GM12878 (cell line): ENCODE measurements around the gene TFF2. TPM values are rescaled to one million over a fixed set of nuclear protein-coding genes. Genes with fewer than 3 reads are reported as not detected.

Experiments used
- ATAC-seq: fragments of 200-7000 bp; cut with Tn5 transposase; 3 replicates; pipeline ENCODE4 v1.9.1; 2020; ENCODE audit warnings: mild to moderate bottlenecking, moderate library complexity
- BruUV-seq: library from RNA; stranded (reverse); fragments of 400-500 nt; replicated peaks from 2 replicates; lab custom pipeline; 2021; lab: Mats Ljungman, UMichigan
- CTCF ChIA-PET: fragments of 300-600 bp; sonication (Branson Sonifier 250); formaldehyde crosslinking; extraction: SDS; loops from one replicate; lab custom pipeline; 2021; ENCODE audit warnings: inconsistent platforms; lab: Yijun Ruan, JAX
- POLR2A ChIA-PET: fragments of 350-600 bp; formaldehyde crosslinking; extraction: SDS; loops from one replicate; lab custom pipeline; 2021; ENCODE audit warnings: inconsistent platforms; lab: Charles Lee
- RAD21 ChIA-PET: fragments of 300-600 bp; sonication (Branson Sonifier 250); formaldehyde crosslinking; loops from one replicate; lab custom pipeline; 2023; ENCODE audit warnings: antibody characterized with exemption; ENCODE audit not compliant: unreplicated experiment; lab: Charles Lee
- SMC1A ChIA-PET: fragments of 300-600 bp; sonication (Branson Sonifier 250); formaldehyde crosslinking; loops from one replicate; lab custom pipeline; 2023; ENCODE audit not compliant: unreplicated experiment, uncharacterized antibody; lab: Charles Lee
- DNase-seq: peaks from one replicate; pipeline ENCODE4 v3.0.0-alpha.2; 2011; ENCODE audit warnings: low read depth, low spot score
- FAIRE-seq: peaks from 3 replicates; lab custom pipeline; 2011; peaks lifted over from hg19 to GRCh38; lab: Jason Lieb, UNC
- H2AFZ ChIP-seq: 2 replicates; pipeline ENCODE4 v1.6.0; 2011; ENCODE audit warnings: low read depth, low read length, control low read depth; ENCODE audit not compliant: control insufficient read depth
- H3K27ac ChIP-seq: 2 replicates; pipeline ENCODE4 v1.5.1; 2011; ENCODE audit warnings: control low read depth; ENCODE audit not compliant: control insufficient read depth, insufficient read depth
- H3K27me3 ChIP-seq, 2 experiments: replicated peaks in 1 of 2; 2 replicates each; pipeline versions ENCODE4 v1.6.0 to v1.6.1; 2011; ENCODE audit warnings: low read length in 1 of 2; ENCODE audit not compliant: control insufficient read depth in 2 of 2, insufficient read depth in 2 of 2
- H3K36me3 ChIP-seq, 2 experiments: 2 replicates each; pipeline ENCODE4 v1.5.1; 2011; ENCODE audit warnings: low read length in 1 of 2; ENCODE audit not compliant: control insufficient read depth in 2 of 2, insufficient read depth in 2 of 2
- H3K4me1 ChIP-seq: 2 replicates; pipeline ENCODE4 v1.6.1; 2011; ENCODE audit warnings: mild to moderate bottlenecking, low read length, moderate library complexity, mixed read lengths; ENCODE audit not compliant: control insufficient read depth, insufficient read depth
- H3K4me2 ChIP-seq: 2 replicates; pipeline ENCODE4 v1.6.0; 2011; ENCODE audit warnings: control low read depth; ENCODE audit not compliant: control insufficient read depth, insufficient read depth
- H3K4me3 ChIP-seq: fragments of 200-600 bp; sonication (generic); 2 replicates; pipeline ENCODE4 v1.5.1; 2016
- H3K79me2 ChIP-seq: 2 replicates; pipeline ENCODE4 v1.6.0; 2011; ENCODE audit warnings: low read length; ENCODE audit not compliant: control insufficient read depth, insufficient read depth
- H3K9ac ChIP-seq: 2 replicates; pipeline ENCODE4 v1.8.0; 2011; ENCODE audit warnings: low read length, control low read depth, mixed read lengths; ENCODE audit not compliant: control insufficient read depth, insufficient read depth
- H3K9me3 ChIP-seq: replicated peaks from 3 replicates; pipeline ENCODE4 v1.5.1; 2011; ENCODE audit warnings: mild to moderate bottlenecking, low read length; ENCODE audit not compliant: control insufficient read depth, insufficient read depth
- H4K20me1 ChIP-seq: 2 replicates; pipeline ENCODE4 v1.6.0; 2011; ENCODE audit not compliant: control insufficient read depth, insufficient read depth
- CBFB ChIP-seq: IDR thresholded peaks from 2 replicates; pipeline ENCODE4 v1.6.1; 2016; ENCODE audit warnings: antibody characterized with exemption, low read depth
- CREB1 ChIP-seq: IDR thresholded peaks from 2 replicates; pipeline ENCODE4 v1.6.1; 2012; ENCODE audit warnings: low read depth, mild to moderate bottlenecking, inconsistent platforms
- EED ChIP-seq: sonication (generic); IDR thresholded peaks from 2 replicates; pipeline ENCODE4 v1.6.1; 2016; ENCODE audit warnings: antibody characterized with exemption, low read depth
- GABPA ChIP-seq: IDR thresholded peaks from 2 replicates; pipeline ENCODE4 v1.6.1; 2014; ENCODE audit warnings: antibody characterized with exemption, low read depth, mild to moderate bottlenecking, inconsistent platforms
- HDAC2 ChIP-seq: fragments of 200-600 bp; sonication (generic); IDR thresholded peaks from 2 replicates; pipeline ENCODE4 v1.6.1; 2017
- JUNB ChIP-seq: IDR thresholded peaks from 2 replicates; pipeline ENCODE4 v1.6.1; 2016; ENCODE audit warnings: antibody characterized with exemption, mild to moderate bottlenecking
- MTA2 ChIP-seq: fragments of 450-650 bp; IDR thresholded peaks from 2 replicates; pipeline ENCODE4 v1.6.1; 2016; ENCODE audit warnings: low read depth, mild to moderate bottlenecking, moderate library complexity
- NFIC ChIP-seq: IDR thresholded peaks from 2 replicates; pipeline ENCODE4 v1.6.1; 2012; ENCODE audit warnings: low read depth, mild to moderate bottlenecking, inconsistent platforms, low read length, moderate library complexity
- SUPT20H ChIP-seq: IDR thresholded peaks from 2 replicates; pipeline ENCODE4 v1.6.1; 2011; ENCODE audit warnings: low read depth, mild to moderate bottlenecking, low read length, moderate library complexity, borderline replicate concordance; ENCODE audit not compliant: control insufficient read depth
- ZBED1 ChIP-seq: IDR thresholded peaks from 2 replicates; pipeline ENCODE4 v1.6.1; 2016; ENCODE audit warnings: borderline replicate concordance
- ZNF24 ChIP-seq: fragments of 450-650 bp; IDR thresholded peaks from 2 replicates; pipeline ENCODE4 v1.6.1; 2017; ENCODE audit warnings: antibody characterized with exemption, mild to moderate bottlenecking
- WGBS: methylation state at CpG from one replicate; pipeline ENCODE4 v1.1.6; 2016; ENCODE audit warnings: low lambda C conversion rate; ENCODE audit not compliant: insufficient replicate concordance, insufficient coverage; ENCODE audit errors: missing lambda C conversion rate; 5-methylcytosine and 5-hydroxymethylcytosine counted together
- in situ Hi-C: fragments of 300-500 bp; cut with MboI; formaldehyde crosslinking; loops from 9 replicates; pipeline ENCODE4 v1.14.3; 2018; ENCODE audit warnings: mixed read lengths
- intact Hi-C: fragments of 100-400 bp; cut with micrococcal nuclease; formaldehyde crosslinking; loops from one replicate; pipeline ENCODE4 v1.14.2; 2022; ENCODE audit not compliant: unreplicated experiment
- polyA plus RNA-seq, 11 experiments: library from polyadenylated mRNA; depleted of rRNA in 4 of 11; unstranded in 6 of 11; stranded (reverse) in 5 of 11; fragments of >200 nt; fragmentation: Nextera tagmentation in 4 of 11; fragmentation: Illumina TruSeq in 1 of 11; extraction: Ambion mirVana in 4 of 11; extraction: Trizol in 1 of 11; gene quantifications; 1 replicate in 1 of 11; 2 replicates in 10 of 11; pipeline versions ENCODE4 v1.2.1 to v1.2.3, GENCODE V29; 2011 to 2016; ENCODE audit warnings: inconsistent platforms in 2 of 11, missing spikeins in 2 of 11, low read depth in 1 of 11
- total RNA-seq, 4 experiments: library from RNA; depleted of rRNA in 3 of 4; stranded (reverse); fragments of >200 nt in 3 of 4; fragmentation: Illumina TruSeq in 1 of 4; extraction: Trizol in 1 of 4; gene quantifications; 2 replicates each; pipeline versions ENCODE4 v1.2.1 to v1.2.3, GENCODE V29; 2013 to 2021
- TF ChIP-seq, protein P1 (sequence below): fragments of 450-650 bp; IDR thresholded peaks from 2 replicates; pipeline ENCODE4 v1.6.1; 2016; ENCODE audit warnings: mild to moderate bottlenecking

The TFF2 gene
- total and polyA plus RNA-seq, 10 of the 15 experiments (the other 5 are each of a cell fraction or from before 2014, with no cell fraction given) = 0.56 TPM; not detected in 9

GRCh38 chr21:42358937-42359336 lies 8.1 kb upstream of the TFF2 start:
- no TSS peak for BruUV-seq
- Histone ChIP-seq H3K79me2 (no peaks in the 10 kb centered on the region), H2AFZ (no peak overlapping the region), H3K4me3 (no peak overlapping the region), H4K20me1 (no peaks in the 10 kb centered on the region), H3K27me3 (no peaks in the 10 kb centered on the region; a peak in 2 of 4 replicates), H3K4me1 (peaks cover 11% of the 10 kb centered on the region), H3K36me3 (no peaks in the 10 kb centered on the region), H3K27ac (no peak overlapping the region), H3K9me3 (peaks cover 16% of the 10 kb centered on the region)
- intact Hi-C loops = no loop called here
- POLR2A ChIA-PET = interaction anchor here (0.7 kb wide), 1 partner anchor 930 kb away, joined by 3 read pairs; no protein-coding TSS in a partner anchor
- RAD21 ChIA-PET = no interaction called here
- no peak for DNase-seq
- in situ Hi-C loops = no loop called here
- 63% methylated on average over 13 of the region's 13 CpGs for WGBS
- ATAC-seq = no peak
- SMC1A ChIA-PET = interaction anchor here (0.7 to 1.2 kb wide), 2 partner anchors 23 to 42 kb away, joined by 3 read pairs; no protein-coding TSS in a partner anchor
- no peak for TF ChIP-seq JUNB
- no peak for TF ChIP-seq EED
- TF ChIP-seq CBFB = no peak
- no peak for TF ChIP-seq ZBED1
- no peak for TF ChIP-seq SUPT20H
- TF ChIP-seq GABPA = no peak
- TF ChIP-seq MTA2 = no peak
- no peak for TF ChIP-seq CREB1
- no peak for TF ChIP-seq HDAC2
- TF ChIP-seq, protein P1, sequence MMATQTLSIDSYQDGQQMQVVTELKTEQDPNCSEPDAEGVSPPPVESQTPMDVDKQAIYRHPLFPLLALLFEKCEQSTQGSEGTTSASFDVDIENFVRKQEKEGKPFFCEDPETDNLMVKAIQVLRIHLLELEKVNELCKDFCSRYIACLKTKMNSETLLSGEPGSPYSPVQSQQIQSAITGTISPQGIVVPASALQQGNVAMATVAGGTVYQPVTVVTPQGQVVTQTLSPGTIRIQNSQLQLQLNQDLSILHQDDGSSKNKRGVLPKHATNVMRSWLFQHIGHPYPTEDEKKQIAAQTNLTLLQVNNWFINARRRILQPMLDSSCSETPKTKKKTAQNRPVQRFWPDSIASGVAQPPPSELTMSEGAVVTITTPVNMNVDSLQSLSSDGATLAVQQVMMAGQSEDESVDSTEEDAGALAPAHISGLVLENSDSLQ = no peak
- TF ChIP-seq NFIC = no peak
- TF ChIP-seq ZNF24 = no peak
- TF ChIP-seq, all 136 proteins: peak for 0
- no peak overlapping the region for H3K4me2 ChIP-seq
- FAIRE-seq = no peak
- CTCF ChIA-PET = interaction anchor here (0.7 kb wide), 1 partner anchor 46 kb away, joined by 3 read pairs; no protein-coding TSS in a partner anchor
- H3K9ac ChIP-seq = no peak overlapping the region
